ENCODE data around the gene UXS1.

The UXS1 gene

DNA sequence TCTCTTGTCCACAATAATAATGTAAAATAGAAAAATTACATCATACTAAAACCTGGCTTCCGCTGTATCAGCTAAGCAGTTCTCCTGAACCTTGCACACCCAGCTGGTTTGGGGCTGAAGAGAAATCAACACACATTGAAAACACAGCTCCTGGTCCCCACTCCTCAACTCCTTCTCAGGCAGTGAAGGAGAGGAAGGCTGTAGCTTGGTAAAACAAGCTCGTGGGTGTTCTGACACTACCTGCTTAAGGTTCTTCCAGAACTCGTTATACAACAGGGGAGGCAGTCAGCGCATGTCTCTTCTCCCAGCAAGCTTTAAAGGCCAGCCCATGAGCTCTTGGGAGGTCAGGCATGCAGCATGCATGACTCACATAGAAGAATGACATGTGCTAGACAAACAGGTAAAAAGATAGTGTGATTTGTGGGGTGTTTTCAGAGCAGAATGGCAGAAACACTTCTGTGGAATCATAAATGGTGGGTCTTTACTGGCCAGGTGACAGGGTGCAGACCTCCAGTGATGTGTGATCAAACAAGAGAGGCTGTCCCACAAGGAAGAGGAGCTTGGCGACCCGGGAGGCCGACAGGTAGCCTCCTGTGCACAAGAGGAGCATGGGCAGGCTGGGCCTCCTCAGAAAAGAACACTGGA lies 69.1 kb downstream of the UXS1 start:
- H3K36me3 ChIP-seq (ENCODE audit: control insufficient read depth, insufficient read depth, low read length), result peaks cover 23% of the 10 kb centered on the region
- peaks cover 3% of the 10 kb centered on the region for H3K4me1 ChIP-seq (ENCODE audit: control insufficient read depth, insufficient read depth, low read length)
- H3K27me3 ChIP-seq (ENCODE audit: control insufficient read depth, insufficient read depth, low read length, poor library complexity, severe bottlenecking), result no peaks in the 10 kb centered on the region
- H3K4me3 ChIP-seq (ENCODE audit: insufficient read depth, low read depth, low read length), result no peak overlapping the region
- no peaks in the 10 kb centered on the region for H3K9me3 ChIP-seq (ENCODE audit: control insufficient read depth, low read length)
- H3K27ac ChIP-seq (ENCODE audit: insufficient read depth, low read depth, low read length, poor library complexity, severe bottlenecking), result no peak overlapping the region
- 93 to 95% methylated on average over 7 of the region's 7 CpGs for WGBS, 2 experiments

DNA sequence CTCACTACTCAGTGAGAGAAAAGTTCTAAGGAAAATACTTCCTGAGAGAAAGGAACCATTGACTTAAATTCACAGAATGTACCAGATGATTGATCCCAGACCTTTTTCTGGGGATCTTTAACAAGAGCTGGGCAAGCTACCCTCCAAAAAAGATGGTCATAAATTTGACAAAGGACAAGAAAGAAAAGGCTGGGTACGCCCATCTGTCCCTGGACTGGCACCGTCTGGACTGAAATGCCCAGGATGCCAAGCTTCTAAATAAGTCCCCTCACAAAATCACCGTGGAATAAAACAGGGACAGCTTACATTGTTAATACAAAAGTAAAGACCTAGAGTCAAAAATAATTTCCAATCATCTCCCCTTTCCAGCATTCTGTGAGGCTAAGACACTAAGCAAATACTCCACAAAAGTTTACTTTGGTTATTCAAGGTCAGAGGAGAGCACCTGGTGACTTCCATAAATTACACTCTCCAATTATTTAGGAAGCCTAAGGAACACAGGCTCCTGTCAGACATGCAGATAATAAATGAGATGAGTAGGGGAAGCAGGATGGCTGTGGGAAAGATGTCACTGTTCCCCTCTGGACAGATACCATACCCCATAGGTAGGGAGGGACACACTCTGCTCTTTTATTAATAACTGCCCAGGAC lies 69.9 kb downstream of the UXS1 start:
- no peaks in the 10 kb centered on the region for H3K4me1 ChIP-seq (ENCODE audit: control insufficient read depth, insufficient read depth, low read length)
- H3K36me3 ChIP-seq (ENCODE audit: control insufficient read depth, insufficient read depth, low read length), result peaks cover 23% of the 10 kb centered on the region
- H3K4me3 ChIP-seq (ENCODE audit: insufficient read depth, low read depth, low read length), result no peak overlapping the region
- 88 to 93% methylated on average over 3 of the region's 3 CpGs for WGBS, 2 experiments
- H3K27ac ChIP-seq (ENCODE audit: insufficient read depth, low read depth, low read length, poor library complexity, severe bottlenecking), result no peak overlapping the region
- H3K9me3 ChIP-seq (ENCODE audit: control insufficient read depth, low read length), result no peaks in the 10 kb centered on the region
- no peaks in the 10 kb centered on the region for H3K27me3 ChIP-seq (ENCODE audit: control insufficient read depth, insufficient read depth, low read length, poor library complexity, severe bottlenecking)

DNA sequence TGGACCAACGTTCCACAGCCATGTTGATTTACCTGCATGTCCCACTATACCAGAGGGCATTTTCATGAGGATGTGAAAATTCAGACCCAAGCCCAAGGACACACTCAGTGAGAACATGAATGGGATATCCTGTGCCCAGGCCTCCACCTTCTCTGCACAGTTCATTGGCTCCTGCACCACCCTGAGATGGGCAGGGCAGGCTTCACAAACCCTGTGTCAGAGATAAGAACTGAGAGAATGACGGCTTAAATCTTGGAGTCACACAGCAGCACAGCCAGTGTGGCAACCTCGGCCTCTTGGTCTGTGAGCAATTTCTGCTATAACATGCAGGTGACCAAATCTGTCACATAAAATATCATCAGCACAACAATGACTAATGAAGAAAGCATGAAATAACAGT lies 71.9 kb downstream of the UXS1 start:
- H3K36me3 ChIP-seq (ENCODE audit: control insufficient read depth, insufficient read depth, low read length), result peaks cover 13% of the 10 kb centered on the region
- H3K9me3 ChIP-seq (ENCODE audit: control insufficient read depth, low read length), result no peaks in the 10 kb centered on the region
- H3K27ac ChIP-seq (ENCODE audit: insufficient read depth, low read depth, low read length, poor library complexity, severe bottlenecking), result no peak overlapping the region
- no peak overlapping the region for H3K4me3 ChIP-seq (ENCODE audit: insufficient read depth, low read depth, low read length)
- peaks cover 2% of the 10 kb centered on the region for H3K4me1 ChIP-seq (ENCODE audit: control insufficient read depth, insufficient read depth, low read length)
- H3K27me3 ChIP-seq (ENCODE audit: control insufficient read depth, insufficient read depth, low read length, poor library complexity, severe bottlenecking), result no peaks in the 10 kb centered on the region
- WGBS, 2 experiments, result 92 to 94% methylated on average over 3 of the region's 3 CpGs

DNA sequence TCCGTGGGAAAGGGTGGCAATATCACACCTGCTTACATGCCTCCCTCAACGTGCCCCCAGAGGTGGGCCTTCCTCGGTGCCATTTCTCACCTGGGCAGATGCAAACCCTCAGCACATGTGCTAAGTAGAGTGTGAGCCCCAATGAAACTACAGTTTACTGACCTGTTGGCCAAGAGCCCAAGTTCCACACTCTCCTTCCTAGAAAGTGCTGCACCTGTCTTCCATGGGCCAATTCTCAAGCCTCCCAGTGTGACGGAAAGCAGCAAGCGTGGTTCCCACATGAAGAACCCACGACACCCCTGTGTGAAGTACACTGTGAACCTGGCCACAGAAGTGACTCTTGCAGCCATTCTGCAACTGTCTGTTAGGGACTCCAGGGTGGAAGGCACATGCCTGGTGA lies 73.7 kb downstream of the UXS1 start:
- Histone ChIP-seq H3K27me3 (ENCODE audit: control insufficient read depth, insufficient read depth, low read length, poor library complexity, severe bottlenecking) (no peaks in the 10 kb centered on the region), H3K4me3 (ENCODE audit: insufficient read depth, low read depth, low read length) (no peak overlapping the region), H3K9me3 (ENCODE audit: control insufficient read depth, low read length) (no peaks in the 10 kb centered on the region), H3K27ac (ENCODE audit: insufficient read depth, low read depth, low read length, poor library complexity, severe bottlenecking) (no peak overlapping the region), H3K4me1 (ENCODE audit: control insufficient read depth, insufficient read depth, low read length) (peaks cover 2% of the 10 kb centered on the region), H3K36me3 (ENCODE audit: control insufficient read depth, insufficient read depth, low read length) (peaks cover 12% of the 10 kb centered on the region)
- 95 to 97% methylated on average over 6 of the region's 6 CpGs for WGBS, 2 experiments

DNA sequence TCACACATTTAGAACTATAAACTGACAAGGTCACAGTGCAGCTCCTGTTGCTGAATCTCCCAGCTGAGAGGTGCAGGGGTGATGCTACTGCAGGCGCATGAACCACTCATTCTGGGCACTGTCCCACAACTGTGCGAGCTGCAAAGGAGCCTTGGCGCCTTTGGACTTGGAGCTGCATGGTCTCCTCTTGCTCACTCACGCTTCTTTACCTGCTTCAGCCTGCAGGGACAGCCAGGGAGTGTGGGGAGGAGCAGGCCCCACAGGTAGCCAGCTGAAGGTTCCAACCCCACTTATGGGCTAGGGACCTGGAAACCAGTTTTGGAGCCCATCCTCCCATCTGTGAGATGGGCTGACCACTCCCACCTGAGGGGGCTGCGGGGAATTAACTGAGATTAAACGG lies 75.0 kb downstream of the UXS1 start:
- H3K36me3 ChIP-seq (ENCODE audit: control insufficient read depth, insufficient read depth, low read length), result peaks cover 7% of the 10 kb centered on the region
- WGBS, 2 experiments, result 80 to 84% methylated on average over 6 of the region's 6 CpGs
- peaks cover 2% of the 10 kb centered on the region for H3K4me1 ChIP-seq (ENCODE audit: control insufficient read depth, insufficient read depth, low read length)
- no peaks in the 10 kb centered on the region for H3K27me3 ChIP-seq (ENCODE audit: control insufficient read depth, insufficient read depth, low read length, poor library complexity, severe bottlenecking)
- no peak overlapping the region for H3K27ac ChIP-seq (ENCODE audit: insufficient read depth, low read depth, low read length, poor library complexity, severe bottlenecking)
- no peaks in the 10 kb centered on the region for H3K9me3 ChIP-seq (ENCODE audit: control insufficient read depth, low read length)
- H3K4me3 ChIP-seq (ENCODE audit: insufficient read depth, low read depth, low read length), result no peak overlapping the region

DNA sequence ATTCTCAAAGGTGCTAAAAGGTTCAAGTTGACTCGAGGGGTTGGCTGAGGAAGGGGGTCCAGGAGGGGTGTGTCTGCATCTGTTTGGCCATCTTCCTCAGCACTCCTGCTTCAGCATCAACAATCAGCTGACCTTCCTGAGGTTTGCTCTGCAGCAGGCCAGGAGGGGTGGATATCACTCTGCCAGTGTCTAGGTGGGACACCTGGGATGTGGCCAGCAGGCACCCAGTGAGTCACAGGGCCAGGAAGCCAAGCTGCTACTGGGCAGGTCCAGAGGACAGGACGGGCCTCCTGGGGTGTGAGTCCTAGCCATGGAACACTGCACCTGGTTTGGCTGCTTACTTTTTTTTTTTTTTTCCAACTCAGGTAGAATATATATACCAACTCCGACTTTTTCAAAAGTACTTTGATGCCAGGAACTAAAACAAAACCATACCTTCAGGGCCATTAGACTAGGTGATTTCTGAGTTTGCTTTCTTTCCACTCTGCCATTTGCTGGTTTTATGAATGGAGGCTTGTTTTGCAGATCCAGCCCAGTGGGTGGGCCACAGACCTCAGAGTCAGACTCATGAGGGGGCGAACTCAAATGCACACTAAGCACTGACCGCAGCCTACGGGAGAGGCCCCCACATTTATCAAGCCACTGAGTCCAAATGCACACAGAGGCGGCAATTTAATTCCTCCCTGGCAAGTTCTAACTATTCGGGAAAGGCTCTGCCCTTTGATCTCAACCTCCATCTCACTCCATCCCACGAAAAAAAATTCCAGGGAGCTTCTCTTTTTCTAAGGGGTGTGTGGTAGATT lies 76.0 kb downstream of the UXS1 start:
- 76 to 77% methylated on average over 8 of the region's 9 CpGs for WGBS, 2 experiments
- H3K36me3 ChIP-seq (ENCODE audit: control insufficient read depth, insufficient read depth, low read length), result peaks cover 7% of the 10 kb centered on the region
- no peaks in the 10 kb centered on the region for H3K27me3 ChIP-seq (ENCODE audit: control insufficient read depth, insufficient read depth, low read length, poor library complexity, severe bottlenecking)
- no peak overlapping the region for H3K27ac ChIP-seq (ENCODE audit: insufficient read depth, low read depth, low read length, poor library complexity, severe bottlenecking)
- H3K4me3 ChIP-seq (ENCODE audit: insufficient read depth, low read depth, low read length), result no peak overlapping the region
- no peaks in the 10 kb centered on the region for H3K9me3 ChIP-seq (ENCODE audit: control insufficient read depth, low read length)
- peaks cover 2% of the 10 kb centered on the region for H3K4me1 ChIP-seq (ENCODE audit: control insufficient read depth, insufficient read depth, low read length)

DNA sequence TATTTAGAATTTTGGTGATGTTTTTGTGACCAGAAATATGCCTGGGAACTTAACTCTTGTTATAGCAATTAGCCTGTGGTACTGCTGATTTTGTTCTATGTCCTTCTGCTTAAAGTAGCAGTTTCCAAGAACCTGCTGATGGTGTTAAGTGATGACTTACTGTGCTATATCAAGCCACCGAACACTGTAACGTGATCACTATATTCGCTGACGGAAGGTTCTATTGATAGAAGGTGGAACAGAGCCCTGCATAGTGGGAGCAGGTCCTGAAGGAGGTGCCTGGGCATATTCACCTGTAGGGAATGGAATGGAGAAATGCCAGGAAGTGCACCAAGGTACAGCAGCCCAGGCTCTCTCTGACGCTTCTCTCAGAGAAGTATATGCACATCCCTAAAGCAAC lies 76.8 kb downstream of the UXS1 start:
- H3K36me3 ChIP-seq (ENCODE audit: control insufficient read depth, insufficient read depth, low read length), result peaks cover 10% of the 10 kb centered on the region
- 96% methylated on average over 5 of the region's 5 CpGs for WGBS, 2 experiments

DNA sequence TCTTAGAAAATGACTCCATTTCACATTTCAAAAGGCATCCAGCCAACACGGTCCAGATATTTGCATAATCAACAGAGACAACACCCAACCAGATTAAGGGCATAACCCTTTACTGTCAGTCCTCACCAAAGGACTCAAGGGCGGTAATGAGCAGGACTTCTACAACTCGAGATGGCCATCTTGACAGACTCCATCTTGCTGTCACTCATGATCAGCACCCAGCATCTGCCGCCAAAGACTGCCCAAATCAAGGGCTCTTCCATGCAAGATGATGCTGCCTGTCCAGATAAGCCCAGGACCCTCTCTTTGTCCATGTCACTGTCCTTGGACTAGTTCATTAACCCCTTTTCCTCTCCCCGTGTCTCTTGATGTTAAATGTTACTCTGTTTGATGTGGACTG lies 77.9 kb downstream of the UXS1 start:
- Histone ChIP-seq H3K4me1 (ENCODE audit: control insufficient read depth, insufficient read depth, low read length) (peaks cover 2% of the 10 kb centered on the region), H3K36me3 (ENCODE audit: control insufficient read depth, insufficient read depth, low read length) (peaks cover 14% of the 10 kb centered on the region), H3K9me3 (ENCODE audit: control insufficient read depth, low read length) (no peaks in the 10 kb centered on the region), H3K27me3 (ENCODE audit: control insufficient read depth, insufficient read depth, low read length, poor library complexity, severe bottlenecking) (no peaks in the 10 kb centered on the region), H3K27ac (ENCODE audit: insufficient read depth, low read depth, low read length, poor library complexity, severe bottlenecking) (no peak overlapping the region), H3K4me3 (ENCODE audit: insufficient read depth, low read depth, low read length) (no peak overlapping the region)
- 77 to 85% methylated on average over 4 to 5 of the region's 5 CpGs for whole genome bisulfite sequencing, 2 experiments

More for the DNA sequence above, 76.8 kb downstream of the UXS1 start:
- Histone ChIP-seq H3K9me3 (ENCODE audit: control insufficient read depth, low read length) (no peaks in the 10 kb centered on the region), H3K27ac (ENCODE audit: insufficient read depth, low read depth, low read length, poor library complexity, severe bottlenecking) (no peak overlapping the region), H3K4me3 (ENCODE audit: insufficient read depth, low read depth, low read length) (no peak overlapping the region), H3K27me3 (ENCODE audit: control insufficient read depth, insufficient read depth, low read length, poor library complexity, severe bottlenecking) (no peaks in the 10 kb centered on the region), H3K4me1 (ENCODE audit: control insufficient read depth, insufficient read depth, low read length) (peaks cover 2% of the 10 kb centered on the region)

DNA sequence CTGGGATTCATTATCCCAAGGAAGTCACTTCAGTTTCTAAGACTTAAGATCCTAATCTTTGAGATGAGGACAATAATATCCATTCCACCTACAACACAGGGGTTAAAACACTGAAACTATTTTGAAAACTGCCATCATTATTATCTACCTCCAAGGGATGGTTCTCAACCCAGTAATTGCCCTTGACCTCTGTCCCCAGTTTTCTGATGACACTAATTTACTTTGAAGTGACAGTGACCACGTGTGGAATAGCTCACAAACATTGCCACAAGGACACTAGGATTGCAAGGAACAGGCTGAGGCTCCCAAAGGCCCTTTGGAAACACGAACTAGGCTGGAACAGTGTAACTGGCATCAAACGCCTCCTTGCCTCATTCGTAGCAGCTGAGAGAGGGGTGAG lies 78.4 kb downstream of the UXS1 start:
- no peaks in the 10 kb centered on the region for H3K27me3 ChIP-seq (ENCODE audit: control insufficient read depth, insufficient read depth, low read length, poor library complexity, severe bottlenecking)
- WGBS, 2 experiments, result 93 to 95% methylated on average over 4 of the region's 4 CpGs
- peaks cover 2% of the 10 kb centered on the region for H3K4me1 ChIP-seq (ENCODE audit: control insufficient read depth, insufficient read depth, low read length)
- H3K27ac ChIP-seq (ENCODE audit: insufficient read depth, low read depth, low read length, poor library complexity, severe bottlenecking), result no peak overlapping the region
- no peak overlapping the region for H3K4me3 ChIP-seq (ENCODE audit: insufficient read depth, low read depth, low read length)
- H3K9me3 ChIP-seq (ENCODE audit: control insufficient read depth, low read length), result no peaks in the 10 kb centered on the region
- peaks cover 12% of the 10 kb centered on the region for H3K36me3 ChIP-seq (ENCODE audit: control insufficient read depth, insufficient read depth, low read length)

DNA sequence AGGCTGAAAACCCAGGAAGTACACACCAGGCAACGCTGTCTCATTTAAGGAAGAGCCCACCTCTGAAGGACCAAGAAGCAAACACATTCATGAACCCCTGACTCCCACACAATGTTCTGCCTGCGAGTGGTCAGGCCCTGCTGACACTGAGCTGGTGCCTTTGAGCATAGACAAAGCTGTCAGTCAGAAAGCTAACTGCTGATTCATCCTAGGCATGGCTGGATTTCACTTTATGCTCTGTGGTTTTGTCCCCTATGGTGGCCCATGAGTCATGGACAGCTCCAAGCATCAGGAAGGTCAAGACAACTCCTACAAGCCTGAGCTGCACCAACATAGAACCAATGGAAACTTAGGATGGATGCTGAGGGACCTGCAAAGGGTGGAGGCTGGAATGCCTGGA lies 78.9 kb downstream of the UXS1 start:
- Histone ChIP-seq H3K4me3 (ENCODE audit: insufficient read depth, low read depth, low read length) (no peak overlapping the region), H3K27ac (ENCODE audit: insufficient read depth, low read depth, low read length, poor library complexity, severe bottlenecking) (no peak overlapping the region), H3K9me3 (ENCODE audit: control insufficient read depth, low read length) (no peaks in the 10 kb centered on the region), H3K4me1 (ENCODE audit: control insufficient read depth, insufficient read depth, low read length) (peaks cover 2% of the 10 kb centered on the region), H3K36me3 (ENCODE audit: control insufficient read depth, insufficient read depth, low read length) (peaks cover 8% of the 10 kb centered on the region), H3K27me3 (ENCODE audit: control insufficient read depth, insufficient read depth, low read length, poor library complexity, severe bottlenecking) (no peaks in the 10 kb centered on the region)
- 90 to 92% methylated on average over 2 of the region's 2 CpGs for WGBS, 2 experiments
